Activated CD4-positive, alpha-beta T cell treated with anti-CD3 and anti-CD28 coated beads, Interleukin-2, amount 50 U/mL, for 1 hour (primary cell): ENCODE data around the gene TAP1.

ENCODE experiments used
- DNase-seq: peaks from one replicate; pipeline ENCODE4 v3.0.0-alpha.2; 2020

TAP1 gene

GRCh38 chr6:32860674-32861073 is 7.2 kb upstream of the TAP1 start:
- no peak for DNase-seq

- no peak for DNase-seq
Measured at GRCh38 chr6:32858194-32858593, 4.7 kb upstream of the TAP1 start.

GRCh38 chr6:32857156-32857891 is 3.8 kb upstream of the TAP1 start:
- DNase-seq = no peak

- no peak for DNase-seq
Measured at GRCh38 chr6:32855467-32856174, 2.1 kb upstream of the TAP1 start.

GRCh38 chr6:32854376-32855178 is 1.1 kb upstream of the TAP1 start:
- peak; percentile 43 for DNase-seq

GRCh38 chr6:32852844-32853540 is 512 bp downstream of the TAP1 start:
- DNase-seq = peak; percentile 59

- no peak for DNase-seq
Measured at GRCh38 chr6:32852018-32852843, 1.3 kb downstream of the TAP1 start.

- no peak for DNase-seq
Measured at GRCh38 chr6:32851025-32851424, 2.5 kb downstream of the TAP1 start.

- no peak for DNase-seq
Measured at GRCh38 chr6:32849126-32849525, 4.4 kb downstream of the TAP1 start.

GRCh38 chr6:32847795-32848194 is 5.7 kb downstream of the TAP1 start:
- DNase-seq = no peak

- no peak for DNase-seq
Measured at GRCh38 chr6:32847004-32847403, 6.5 kb downstream of the TAP1 start.

- DNase-seq = peak; percentile 41
Measured at GRCh38 chr6:32845384-32845884, 8.1 kb downstream of the TAP1 start.

- peak; percentile 21 for DNase-seq
Measured at GRCh38 chr6:32844839-32845383, 8.6 kb downstream of the TAP1 start.

GRCh38 chr6:32843979-32844838 is 9.3 kb downstream of the TAP1 start, which contains the start of gene PSMB8:
Gene PSMB8, minus strand, starts transcription at chr6:32844047. Its CDS starts 51 bp downstream, at chr6:32843996.
- DNase-seq = peak; percentile 99

- no peak for DNase-seq
Measured at GRCh38 chr6:32843331-32843978, 10.0 kb downstream of the TAP1 start.

- no peak for DNase-seq
Measured at GRCh38 chr6:32842690-32843089, 10.8 kb downstream of the TAP1 start.

GRCh38 chr6:32842021-32842650 is 11.4 kb downstream of the TAP1 start:
- no peak for DNase-seq

- DNase-seq = no peak
Measured at GRCh38 chr6:32840604-32841246, 12.8 kb downstream of the TAP1 start.

GRCh38 chr6:32839356-32839755 is 14.1 kb downstream of the TAP1 start:
- no peak for DNase-seq
